Natural killer cell (primary cell): Measurements from ENCODE around the gene DUSP28. TPM values are rescaled to one million over a fixed set of nuclear protein-coding genes. Genes with fewer than 3 reads are reported as not detected.

Source experiments
- ATAC-seq, 3 donors: fragments of 150-1000 bp in 2 of 3; fragments of 200-7000 bp in 1 of 3; cut with Tn5 transposase; 1 replicate in 1 of 3; 2 replicates in 2 of 3; pipeline ENCODE4 v1.10.0; 2021; ENCODE audit warnings: mild to moderate bottlenecking in 2 of 3, moderate library complexity in 2 of 3
- DNase-seq, 2 donors: peaks; one replicate each; pipeline versions ENCODE4 v3.0.0 to v3.0.0-alpha.2; 2013 to 2021; ENCODE audit warnings: mixed read lengths in 1 of 2
- H3K27ac ChIP-seq: one replicate; pipeline ENCODE4 v1.5.1; 2013; ENCODE audit warnings: mild to moderate bottlenecking, low read length
- H3K27me3 ChIP-seq: one replicate; pipeline ENCODE4 v1.6.1; 2013; ENCODE audit warnings: low read length; ENCODE audit not compliant: control insufficient read depth, insufficient read depth
- H3K36me3 ChIP-seq: one replicate; pipeline ENCODE4 v1.6.1; 2013; ENCODE audit warnings: low read length; ENCODE audit not compliant: control insufficient read depth, insufficient read depth
- H3K4me1 ChIP-seq: one replicate; pipeline ENCODE4 v1.6.1; 2013; ENCODE audit warnings: low read length; ENCODE audit not compliant: control insufficient read depth, insufficient read depth
- H3K4me3 ChIP-seq: one replicate; pipeline ENCODE4 v1.5.1; 2013; ENCODE audit warnings: low read length
- H3K9me3 ChIP-seq: one replicate; pipeline ENCODE4 v1.6.1; 2013; ENCODE audit warnings: low read length; ENCODE audit not compliant: control insufficient read depth, insufficient read depth
- H3K27ac Mint-ChIP-seq, 2 donors: one replicate each; pipeline ENCODE4 v1.8.0; 2022; ENCODE audit warnings: mild to moderate bottlenecking in 2 of 2, mixed read lengths in 2 of 2, moderate library complexity in 1 of 2
- H3K27me3 Mint-ChIP-seq, 2 donors: one replicate each; pipeline ENCODE4 v1.8.0; 2022; ENCODE audit warnings: low read depth in 2 of 2, mixed read lengths in 2 of 2
- H3K36me3 Mint-ChIP-seq: one replicate; pipeline ENCODE4 v1.8.0; 2022; ENCODE audit warnings: mixed read lengths
- H3K4me1 Mint-ChIP-seq, 2 donors: one replicate each; pipeline ENCODE4 v1.8.0; 2022; ENCODE audit warnings: mixed read lengths in 2 of 2
- H3K4me3 Mint-ChIP-seq: one replicate; pipeline ENCODE4 v1.8.0; 2022; ENCODE audit warnings: mild to moderate bottlenecking, moderate library complexity, mixed read lengths
- H3K9me3 Mint-ChIP-seq, 2 donors: one replicate each; pipeline ENCODE4 v1.8.0; 2022; ENCODE audit warnings: mixed read lengths in 2 of 2
- CTCF ChIP-seq: fragments of 200-600 bp; IDR thresholded peaks from one replicate; pipeline ENCODE4 v1.8.0; 2022; ENCODE audit warnings: antibody characterized with exemption
- WGBS: methylation state at CpG from one replicate; pipeline ENCODE4 v1.1.7; 2013; ENCODE audit warnings: missing lambda C conversion rate; ENCODE audit not compliant: insufficient coverage; 5-methylcytosine and 5-hydroxymethylcytosine counted together
- intact Hi-C: fragments of 100-400 bp; cut with micrococcal nuclease; formaldehyde crosslinking; loops from one replicate; pipeline ENCODE4 v1.14.2; 2022
- total RNA-seq, 4 donors: library from RNA; stranded (reverse); fragments of 120-200 nt in 1 of 4; gene quantifications; one replicate each; pipeline versions ENCODE4 v1.2.3 to v1.2.4, GENCODE V29; 2013 to 2022

Gene DUSP28
- total RNA-seq, 3 donors from 2014 or later (not counting 1 experiment from before 2014, with no cell fraction given), result 13.5 to 25.2 (median 18.5) TPM

GRCh38 chr2:240522406-240522805 lies 37.8 kb upstream of the DUSP28 start:
- DNase-seq (no peak), ATAC-seq (no peak)
- intact Hi-C loops, result no loop called here
- Histone ChIP-seq H3K27me3 (no peaks in the 10 kb centered on the region), H3K27ac (no peak overlapping the region), H3K9me3 (peaks cover 11% of the 10 kb centered on the region), H3K4me3 (no peak overlapping the region), H3K36me3 (peaks cover 13% of the 10 kb centered on the region), H3K4me1 (no peaks in the 10 kb centered on the region)
- Mint-ChIP-seq H3K4me1 (peaks cover 10 to 24% of the 10 kb centered on the region in 2 donors), H3K27ac (no peak overlapping the region), H3K4me3 (no peak overlapping the region), H3K27me3 (peaks cover 0 to 4% of the 10 kb centered on the region in 2 donors), H3K36me3 (no peaks in the 10 kb centered on the region), H3K9me3 (peaks cover 4% of the 10 kb centered on the region in 2 donors)
- TF ChIP-seq CTCF, result no peak
- 97% methylated on average over 12 of the region's 12 CpGs for WGBS

- Histone ChIP-seq H3K9me3 (peaks cover 11% of the 10 kb centered on the region), H3K4me1 (no peaks in the 10 kb centered on the region), H3K36me3 (peaks cover 17% of the 10 kb centered on the region), H3K27me3 (no peaks in the 10 kb centered on the region), H3K4me3 (no peak overlapping the region), H3K27ac (no peak overlapping the region)
- ATAC-seq, result no peak
- H3K36me3 Mint-ChIP-seq, result no peaks in the 10 kb centered on the region
- peaks cover 0 to 4% of the 10 kb centered on the region in 2 donors for H3K27me3 Mint-ChIP-seq
- no peak overlapping the region for H3K27ac Mint-ChIP-seq
- DNase-seq, result no peak
- no peak for TF ChIP-seq CTCF
- no peak overlapping the region for H3K4me3 Mint-ChIP-seq
- intact Hi-C loops, result no loop called here
- H3K9me3 Mint-ChIP-seq, result peaks cover 4 to 7% of the 10 kb centered on the region in 2 donors
- H3K4me1 Mint-ChIP-seq, result peaks cover 10 to 29% of the 10 kb centered on the region in 2 donors
- 97% methylated on average over 32 of the region's 32 CpGs for WGBS
Measured at GRCh38 chr2:240523451-240524281, 36.5 kb upstream of the DUSP28 start.

- no peak for TF ChIP-seq CTCF
- Mint-ChIP-seq H3K4me1 (peaks cover 10 to 39% of the 10 kb centered on the region in 2 donors), H3K27me3 (peaks cover 0 to 4% of the 10 kb centered on the region in 2 donors), H3K27ac (no peak overlapping the region), H3K36me3 (no peaks in the 10 kb centered on the region), H3K4me3 (no peak overlapping the region), H3K9me3 (peaks cover 4 to 7% of the 10 kb centered on the region in 2 donors)
- Histone ChIP-seq H3K27ac (no peak overlapping the region), H3K27me3 (no peaks in the 10 kb centered on the region), H3K36me3 (peaks cover 21% of the 10 kb centered on the region), H3K9me3 (peaks cover 11% of the 10 kb centered on the region), H3K4me3 (no peak overlapping the region), H3K4me1 (no peaks in the 10 kb centered on the region)
- DNase-seq (no peak), ATAC-seq (no peak)
- intact Hi-C loops, result no loop called here
- WGBS, result 90% methylated on average over 8 of the region's 8 CpGs
Measured at GRCh38 chr2:240524963-240525718, 35.0 kb upstream of the DUSP28 start.
